H9 (cell line): Measurements from ENCODE around the gene NHSL2. TPM values are rescaled to one million over a fixed set of nuclear protein-coding genes. Genes with fewer than 3 reads are reported as not detected.

Source experiments
- DNase-seq: peaks from one replicate; pipeline ENCODE4 v3.0.0-alpha.2; 2017
- H2AFZ ChIP-seq: one replicate; pipeline ENCODE4 v1.6.1; 2013; ENCODE audit warnings: mild to moderate bottlenecking, low read length, control low read depth, moderate library complexity
- H2AK5ac ChIP-seq: 2 replicates; pipeline ENCODE4 v1.6.1; 2013; ENCODE audit warnings: low read length, control low read depth, mixed read lengths; ENCODE audit not compliant: insufficient read length
- H2BK120ac ChIP-seq: one replicate; pipeline ENCODE4 v1.6.1; 2013; ENCODE audit warnings: low read depth, mild to moderate bottlenecking, low read length, control low read depth, inconsistent platforms; ENCODE audit not compliant: poor library complexity, severe bottlenecking
- H2BK12ac ChIP-seq: 2 replicates; pipeline ENCODE4 v1.6.1; 2013; ENCODE audit warnings: low read length, control low read depth, mixed read lengths, low read depth; ENCODE audit not compliant: insufficient read length
- H2BK15ac ChIP-seq: 2 replicates; pipeline ENCODE4 v1.6.1; 2013; ENCODE audit warnings: low read depth, low read length, control low read depth
- H2BK20ac ChIP-seq: one replicate; pipeline ENCODE4 v1.6.1; 2013; ENCODE audit warnings: low read depth, mild to moderate bottlenecking, low read length, control low read depth, inconsistent platforms; ENCODE audit not compliant: poor library complexity, severe bottlenecking
- H2BK5ac ChIP-seq: 2 replicates; pipeline ENCODE4 v1.6.1; 2013; ENCODE audit warnings: low read length, control low read depth, mixed read lengths; ENCODE audit not compliant: insufficient read length
- H3K14ac ChIP-seq: 2 replicates; pipeline ENCODE4 v1.6.1; 2013; ENCODE audit warnings: low read length, control low read depth; ENCODE audit not compliant: insufficient read depth
- H3K18ac ChIP-seq: 2 replicates; pipeline ENCODE4 v1.6.1; 2013; ENCODE audit warnings: low read depth, mild to moderate bottlenecking, mixed read lengths, low read length, control low read depth; ENCODE audit not compliant: insufficient read length
- H3K23ac ChIP-seq: 2 replicates; pipeline ENCODE4 v1.6.1; 2013; ENCODE audit warnings: low read length, control low read depth, mixed read lengths, low read depth; ENCODE audit not compliant: insufficient read length
- H3K23me2 ChIP-seq: 2 replicates; pipeline ENCODE4 v1.6.1; 2013; ENCODE audit warnings: low read depth, mild to moderate bottlenecking, mixed read lengths, low read length, control low read depth; ENCODE audit not compliant: insufficient read length, poor library complexity, severe bottlenecking
- H3K27ac ChIP-seq: 2 replicates; pipeline ENCODE4 v1.5.1; 2013; ENCODE audit warnings: low read length, control low read depth, mixed read lengths, low read depth; ENCODE audit not compliant: insufficient read length
- H3K27me3 ChIP-seq: 2 replicates; pipeline ENCODE4 v1.6.1; 2013; ENCODE audit warnings: low read length, control low read depth, inconsistent platforms; ENCODE audit not compliant: insufficient read depth
- H3K4ac ChIP-seq: 2 replicates; pipeline ENCODE4 v1.6.1; 2013; ENCODE audit warnings: low read depth, mild to moderate bottlenecking, control low read depth, inconsistent platforms, low read length, moderate library complexity
- H3K4me1 ChIP-seq: 2 replicates; pipeline ENCODE4 v1.6.1; 2013; ENCODE audit warnings: low read length, control low read depth, inconsistent platforms; ENCODE audit not compliant: insufficient read depth
- H3K4me2 ChIP-seq: 2 replicates; pipeline ENCODE4 v1.6.1; 2013; ENCODE audit warnings: low read length, control low read depth, mixed read lengths; ENCODE audit not compliant: insufficient read length, insufficient read depth
- H3K56ac ChIP-seq: 2 replicates; pipeline ENCODE4 v1.6.1; 2013; ENCODE audit warnings: low read depth, mild to moderate bottlenecking, mixed read lengths, low read length, control low read depth; ENCODE audit not compliant: insufficient read length
- H3K79me1 ChIP-seq: 2 replicates; pipeline ENCODE4 v1.6.1; 2013; ENCODE audit warnings: low read depth, mild to moderate bottlenecking, moderate library complexity, low read length, control low read depth, inconsistent platforms; ENCODE audit not compliant: insufficient read depth, poor library complexity, severe bottlenecking
- H3K79me2 ChIP-seq: 2 replicates; pipeline ENCODE4 v1.6.1; 2013; ENCODE audit warnings: low read length, control low read depth, inconsistent platforms; ENCODE audit not compliant: insufficient read depth
- H3K9ac ChIP-seq: 2 replicates; pipeline ENCODE4 v1.6.1; 2013; ENCODE audit warnings: low read length, control low read depth, mixed read lengths; ENCODE audit not compliant: insufficient read length; ENCODE audit errors: extremely low read depth
- H3K9me3 ChIP-seq: one replicate; pipeline ENCODE4 v1.6.1; 2013; ENCODE audit warnings: low read depth, low read length, inconsistent platforms; ENCODE audit not compliant: control insufficient read depth
- H3T11ph ChIP-seq: one replicate; pipeline ENCODE4 v1.6.1; 2013; ENCODE audit warnings: mild to moderate bottlenecking, low read length, control low read depth, inconsistent platforms
- H4K20me1 ChIP-seq: one replicate; pipeline ENCODE4 v1.6.1; 2013; ENCODE audit not compliant: control insufficient read depth, insufficient read length, insufficient read depth
- H4K5ac ChIP-seq: 2 replicates; pipeline ENCODE4 v1.6.1; 2013; ENCODE audit warnings: low read depth, mild to moderate bottlenecking, mixed read lengths, low read length, control low read depth; ENCODE audit not compliant: insufficient read length
- H4K8ac ChIP-seq: replicated peaks from 2 replicates; pipeline ENCODE4 v1.6.1; 2013; ENCODE audit warnings: low read length, control low read depth, mixed read lengths, low read depth; ENCODE audit not compliant: insufficient read length
- H4K91ac ChIP-seq: 2 replicates; pipeline ENCODE4 v1.6.1; 2013; ENCODE audit warnings: low read depth, mild to moderate bottlenecking, moderate library complexity, mixed read lengths, low read length, control low read depth; ENCODE audit not compliant: insufficient read length
- H3K27ac Mint-ChIP-seq, 3 experiments: 2 replicates in 2 of 3; 3 replicates in 1 of 3; pipeline ENCODE4 v1.8.0; 2020 to 2021; ENCODE audit warnings: mixed read lengths in 3 of 3, mild to moderate bottlenecking in 1 of 3, moderate library complexity in 1 of 3
- H3K27me3 Mint-ChIP-seq: 2 replicates; pipeline ENCODE4 v1.8.0; 2021; ENCODE audit warnings: low read depth, mild to moderate bottlenecking, moderate library complexity, mixed read lengths
- H3K36me3 Mint-ChIP-seq, 3 experiments: 2 replicates in 2 of 3; 3 replicates in 1 of 3; pipeline ENCODE4 v1.8.0; 2020 to 2021; ENCODE audit warnings: low read depth in 3 of 3, mixed read lengths in 3 of 3; ENCODE audit not compliant: insufficient read depth in 1 of 3
- H3K4me1 Mint-ChIP-seq, 2 experiments: 2 replicates each; pipeline ENCODE4 v1.8.0; 2020; ENCODE audit warnings: mixed read lengths in 2 of 2
- H3K4me3 Mint-ChIP-seq, 2 experiments: 2 replicates in 1 of 2; 3 replicates in 1 of 2; pipeline ENCODE4 v1.8.0; 2020 to 2021; ENCODE audit warnings: mild to moderate bottlenecking in 2 of 2, mixed read lengths in 2 of 2, moderate library complexity in 1 of 2
- H3K9me3 Mint-ChIP-seq, 2 experiments: 2 replicates in 1 of 2; 3 replicates in 1 of 2; pipeline ENCODE4 v1.8.0; 2020; ENCODE audit warnings: mild to moderate bottlenecking in 2 of 2, mixed read lengths in 2 of 2, moderate library complexity in 1 of 2
- WGBS: extraction: QIAGEN DNeasy Blood & Tissue Kit; methylation state at CpG from one replicate; pipeline ENCODE4 v1.1.7; 2013; ENCODE audit warnings: missing lambda C conversion rate, low lambda C conversion rate, mixed read lengths; ENCODE audit not compliant: insufficient read length; ENCODE audit errors: extremely low coverage; 5-methylcytosine and 5-hydroxymethylcytosine counted together
- total RNA-seq: library from RNA; stranded (reverse); gene quantifications from 2 replicates; pipeline ENCODE4 v1.2.1, GENCODE V29; 2021
- TF ChIP-seq, protein P1 (sequence below): fragments of 200-600 bp; sonication (generic); conservative IDR thresholded peaks from 3 replicates; pipeline ENCODE4 v1.8.0; 2021; ENCODE audit warnings: antibody characterized with exemption, mild to moderate bottlenecking

The NHSL2 gene
- total RNA-seq, 1 experiment from 2014 or later, result 6.4 TPM

DNA sequence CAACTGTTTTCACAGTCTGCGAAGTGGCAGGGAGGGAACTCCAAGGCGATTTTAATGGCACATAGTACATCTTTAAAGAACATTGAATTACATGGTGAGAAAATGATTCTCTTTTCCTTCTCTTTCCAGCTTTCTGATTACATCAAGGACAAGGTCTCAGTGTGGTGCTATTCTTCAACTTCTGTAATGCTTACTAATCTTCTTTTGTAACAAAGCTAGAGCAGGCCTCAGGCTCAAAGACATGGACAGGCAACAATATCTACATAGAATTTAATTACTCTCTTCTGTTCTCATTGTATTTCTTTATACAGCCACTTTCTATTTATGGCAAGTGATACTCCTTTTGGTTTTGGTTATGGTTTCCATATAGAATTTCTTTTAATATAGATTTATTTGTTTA is 172.6 kb downstream of the NHSL2 start:
- H3K27me3 Mint-ChIP-seq, result no peaks in the 10 kb centered on the region; the same call in none of the 2 replicates
- no peaks in the 10 kb centered on the region for H3K79me2 ChIP-seq
- peaks cover 79 to 87% of the 10 kb centered on the region in 2 experiments for H3K9me3 Mint-ChIP-seq

More for the DNA sequence above, 172.6 kb downstream of the NHSL2 start:
- DNase-seq, result no peak
- no peak overlapping the region for H3K23ac ChIP-seq
- TF ChIP-seq, protein P1, sequence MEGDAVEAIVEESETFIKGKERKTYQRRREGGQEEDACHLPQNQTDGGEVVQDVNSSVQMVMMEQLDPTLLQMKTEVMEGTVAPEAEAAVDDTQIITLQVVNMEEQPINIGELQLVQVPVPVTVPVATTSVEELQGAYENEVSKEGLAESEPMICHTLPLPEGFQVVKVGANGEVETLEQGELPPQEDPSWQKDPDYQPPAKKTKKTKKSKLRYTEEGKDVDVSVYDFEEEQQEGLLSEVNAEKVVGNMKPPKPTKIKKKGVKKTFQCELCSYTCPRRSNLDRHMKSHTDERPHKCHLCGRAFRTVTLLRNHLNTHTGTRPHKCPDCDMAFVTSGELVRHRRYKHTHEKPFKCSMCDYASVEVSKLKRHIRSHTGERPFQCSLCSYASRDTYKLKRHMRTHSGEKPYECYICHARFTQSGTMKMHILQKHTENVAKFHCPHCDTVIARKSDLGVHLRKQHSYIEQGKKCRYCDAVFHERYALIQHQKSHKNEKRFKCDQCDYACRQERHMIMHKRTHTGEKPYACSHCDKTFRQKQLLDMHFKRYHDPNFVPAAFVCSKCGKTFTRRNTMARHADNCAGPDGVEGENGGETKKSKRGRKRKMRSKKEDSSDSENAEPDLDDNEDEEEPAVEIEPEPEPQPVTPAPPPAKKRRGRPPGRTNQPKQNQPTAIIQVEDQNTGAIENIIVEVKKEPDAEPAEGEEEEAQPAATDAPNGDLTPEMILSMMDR, result no peak
- peaks cover 13 to 33% of the 10 kb centered on the region in 2 experiments for H3K4me1 Mint-ChIP-seq
- H3K23me2 ChIP-seq, result no peaks in the 10 kb centered on the region
- H2AFZ ChIP-seq, result no peak overlapping the region
- WGBS, result no CpG with 5 or more reads among the region's 2 CpGs
- no peak overlapping the region for H4K8ac ChIP-seq
- no peak overlapping the region for H2BK15ac ChIP-seq
- no peak overlapping the region for H2BK120ac ChIP-seq
- no peak overlapping the region for H3K18ac ChIP-seq
- H4K91ac ChIP-seq, result no peak overlapping the region
- H3K56ac ChIP-seq, result no peak overlapping the region
- no peaks in the 10 kb centered on the region for H3K27me3 ChIP-seq
- H3K27ac Mint-ChIP-seq, result no peak overlapping the region
- H3K27ac ChIP-seq, result no peak overlapping the region
- H3K79me1 ChIP-seq, result no peaks in the 10 kb centered on the region
- H3T11ph ChIP-seq, result no peak overlapping the region
- no peak overlapping the region for H2BK12ac ChIP-seq
- peaks cover 4 to 8% (median 6%) of the 10 kb centered on the region in 3 experiments; a peak in 6 of 7 replicates for H3K36me3 Mint-ChIP-seq
- no peaks in the 10 kb centered on the region for H4K20me1 ChIP-seq
- H3K4ac ChIP-seq, result no peak overlapping the region
- H4K5ac ChIP-seq, result no peak overlapping the region
- H3K9ac ChIP-seq, result no peak overlapping the region
- H2BK20ac ChIP-seq, result no peak overlapping the region
- no peaks in the 10 kb centered on the region for H3K4me1 ChIP-seq
- no peak overlapping the region for H2BK5ac ChIP-seq
- H3K9me3 ChIP-seq, result peaks cover 25% of the 10 kb centered on the region
- H3K4me2 ChIP-seq, result no peak overlapping the region
- H3K4me3 Mint-ChIP-seq, result no peak overlapping the region
- no peak overlapping the region for H3K14ac ChIP-seq
- no peak overlapping the region for H2AK5ac ChIP-seq
